Colonic mucosa (tissue), 4 donors: Measurements from ENCODE around the gene GOLIM4. TPM values are rescaled to one million over a fixed set of nuclear protein-coding genes. Genes with fewer than 3 reads are reported as not detected.

Experiments
- DNase-seq: peaks from one replicate; pipeline ENCODE4 v3.0.0-alpha.2; 2020
- H3K27ac ChIP-seq: fragments of 200-600 bp; one replicate; pipeline ENCODE4 v1.8.0; 2021
- H3K27me3 ChIP-seq: fragments of 200-600 bp; one replicate; pipeline ENCODE4 v1.8.0; 2021
- H3K36me3 ChIP-seq: fragments of 200-600 bp; one replicate; pipeline ENCODE4 v1.8.0; 2021
- H3K4me1 ChIP-seq: fragments of 200-600 bp; one replicate; pipeline ENCODE4 v1.8.0; 2021; ENCODE audit warnings: mild to moderate bottlenecking
- H3K4me3 ChIP-seq: fragments of 200-600 bp; one replicate; pipeline ENCODE4 v1.8.0; 2021
- H3K9ac ChIP-seq, 2 donors: one replicate each; pipeline ENCODE4 v1.7.0; 2013; ENCODE audit warnings: control low read depth in 2 of 2, low read depth in 2 of 2, low read length in 2 of 2
- H3K9me3 ChIP-seq: fragments of 200-600 bp; one replicate; pipeline ENCODE4 v1.8.0; 2021
- intact Hi-C: fragments of 100-400 bp; cut with DNase I; formaldehyde crosslinking; loops from one replicate; pipeline ENCODE4 v1.14.1; 2022
- total RNA-seq, 2 donors: library from RNA; stranded (reverse); fragmentation: NEBNext Ultra II Directional in 1 of 2; extraction: Animal tissue kit (Norgen Biotek cat#: 25700) in 1 of 2; gene quantifications; one replicate each; pipeline ENCODE4 v1.2.1, GENCODE V29; 2021
- TF ChIP-seq, protein P1 (sequence below): fragments of 200-600 bp; IDR thresholded peaks from one replicate; pipeline ENCODE4 v1.8.0; 2022; ENCODE audit warnings: antibody characterized with exemption, mild to moderate bottlenecking
- donor health status: healthy.
- donor health status: DM: no; HTN: no; CAD: no.
- donor health status: DM: no; HTN: no; CAD: no.

The GOLIM4 gene
- total RNA-seq, 2 donors from 2014 or later, result 73.8 to 79.4 TPM

DNA sequence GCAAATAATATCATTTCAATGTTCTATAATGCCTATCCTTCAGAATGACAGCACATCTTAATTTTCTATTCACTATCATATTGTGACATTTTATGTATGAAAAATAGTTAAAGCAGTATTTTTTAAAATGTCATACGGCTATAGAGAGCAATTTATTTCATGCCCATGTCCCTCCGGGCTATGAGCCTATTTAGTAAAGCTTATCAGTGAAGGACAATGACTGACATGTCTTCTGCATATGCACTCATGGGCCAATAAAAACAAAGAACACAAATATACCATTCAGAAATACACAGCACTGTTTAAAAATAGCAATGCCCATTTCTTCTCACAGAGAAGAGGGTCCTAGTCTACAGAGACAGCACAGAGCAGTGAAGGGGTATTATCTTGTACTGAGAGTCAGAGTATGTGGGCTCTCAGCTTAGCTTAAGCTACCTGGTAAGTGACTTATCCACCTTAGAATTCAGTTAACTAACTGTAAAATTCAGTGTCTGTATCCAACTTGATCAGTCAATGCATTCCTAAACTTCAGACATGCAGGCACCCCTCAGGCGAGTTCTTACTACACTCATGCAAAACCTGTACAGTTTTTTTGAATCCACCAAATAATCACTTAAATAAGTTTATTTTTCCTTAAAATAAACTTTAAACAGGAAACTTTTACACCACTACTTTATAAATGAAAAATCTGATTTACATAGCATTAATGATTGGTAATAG lies 9.0 kb downstream of the GOLIM4 start:
- Histone ChIP-seq H3K4me1 (no peaks in the 10 kb centered on the region), H3K4me3 (no peak overlapping the region), H3K36me3 (no peaks in the 10 kb centered on the region), H3K27me3 (no peaks in the 10 kb centered on the region), H3K9me3 (no peaks in the 10 kb centered on the region), H3K27ac (no peak overlapping the region), H3K9ac (no peak overlapping the region)
- TF ChIP-seq, protein P1, sequence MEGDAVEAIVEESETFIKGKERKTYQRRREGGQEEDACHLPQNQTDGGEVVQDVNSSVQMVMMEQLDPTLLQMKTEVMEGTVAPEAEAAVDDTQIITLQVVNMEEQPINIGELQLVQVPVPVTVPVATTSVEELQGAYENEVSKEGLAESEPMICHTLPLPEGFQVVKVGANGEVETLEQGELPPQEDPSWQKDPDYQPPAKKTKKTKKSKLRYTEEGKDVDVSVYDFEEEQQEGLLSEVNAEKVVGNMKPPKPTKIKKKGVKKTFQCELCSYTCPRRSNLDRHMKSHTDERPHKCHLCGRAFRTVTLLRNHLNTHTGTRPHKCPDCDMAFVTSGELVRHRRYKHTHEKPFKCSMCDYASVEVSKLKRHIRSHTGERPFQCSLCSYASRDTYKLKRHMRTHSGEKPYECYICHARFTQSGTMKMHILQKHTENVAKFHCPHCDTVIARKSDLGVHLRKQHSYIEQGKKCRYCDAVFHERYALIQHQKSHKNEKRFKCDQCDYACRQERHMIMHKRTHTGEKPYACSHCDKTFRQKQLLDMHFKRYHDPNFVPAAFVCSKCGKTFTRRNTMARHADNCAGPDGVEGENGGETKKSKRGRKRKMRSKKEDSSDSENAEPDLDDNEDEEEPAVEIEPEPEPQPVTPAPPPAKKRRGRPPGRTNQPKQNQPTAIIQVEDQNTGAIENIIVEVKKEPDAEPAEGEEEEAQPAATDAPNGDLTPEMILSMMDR, result no peak
- intact Hi-C loops, result no loop called here
- no peak for DNase-seq

DNA sequence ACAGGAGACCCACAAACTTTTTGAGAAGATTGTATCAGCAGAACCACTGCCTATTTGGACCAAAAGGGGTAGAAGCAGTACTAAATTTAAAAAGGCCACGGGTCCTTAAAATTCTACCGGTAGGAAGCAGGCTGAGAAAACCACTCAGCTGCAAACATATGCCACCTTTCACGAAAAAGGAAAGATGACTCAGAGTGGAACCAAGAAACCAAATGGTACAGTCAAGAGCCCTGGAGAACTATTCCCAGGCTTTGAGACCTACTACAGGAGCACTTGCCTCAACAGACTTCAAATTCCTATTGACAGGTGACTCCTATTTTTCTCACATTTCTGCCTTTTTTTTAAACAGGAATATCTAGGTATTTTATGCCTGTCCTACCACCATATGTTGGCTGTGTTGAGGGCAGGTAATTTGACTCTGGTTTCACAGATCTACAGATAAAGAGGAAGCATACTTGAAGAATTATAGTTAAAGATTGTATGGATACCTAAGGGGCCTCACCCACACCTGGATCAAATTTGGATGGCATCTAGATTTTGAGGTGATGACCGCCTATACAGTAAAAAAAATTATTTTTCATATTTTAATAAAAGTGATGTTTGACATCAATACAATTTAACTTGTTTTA lies 10.1 kb downstream of the GOLIM4 start:
- no peak overlapping the region for H3K4me3 ChIP-seq
- H3K27ac ChIP-seq, result no peak overlapping the region
- H3K9ac ChIP-seq, result no peak overlapping the region
- H3K36me3 ChIP-seq, result no peaks in the 10 kb centered on the region
- no peaks in the 10 kb centered on the region for H3K4me1 ChIP-seq
- H3K9me3 ChIP-seq, result no peaks in the 10 kb centered on the region
- DNase-seq, result no peak
- H3K27me3 ChIP-seq, result no peaks in the 10 kb centered on the region
- TF ChIP-seq, protein P1, result no peak
- intact Hi-C loops, result no loop called here

DNA sequence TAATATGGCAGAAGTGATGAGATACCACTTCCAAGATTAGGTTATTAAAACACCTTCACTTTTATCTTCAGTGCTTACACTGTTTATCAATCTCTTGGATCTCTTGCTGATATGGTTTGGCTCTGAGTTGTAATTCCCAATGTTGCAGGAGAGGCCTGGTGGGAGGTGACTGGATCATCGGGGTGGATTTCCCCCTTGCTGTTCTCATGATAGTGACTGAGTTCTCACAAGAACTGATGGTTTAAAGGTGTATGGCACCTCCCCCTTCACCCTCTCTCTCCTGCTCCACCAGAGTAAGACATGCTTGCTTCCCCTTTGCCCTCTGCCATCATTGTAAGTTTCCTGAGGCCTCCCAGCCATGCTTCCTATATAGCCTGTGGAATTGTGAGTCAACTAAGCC lies 11.8 kb downstream of the GOLIM4 start:
- Histone ChIP-seq H3K36me3 (no peaks in the 10 kb centered on the region), H3K27ac (no peak overlapping the region), H3K4me3 (no peak overlapping the region), H3K4me1 (no peaks in the 10 kb centered on the region), H3K27me3 (no peaks in the 10 kb centered on the region), H3K9me3 (no peaks in the 10 kb centered on the region), H3K9ac (no peak overlapping the region)
- TF ChIP-seq, protein P1, result no peak
- DNase-seq, result no peak
- intact Hi-C loops, result no loop called here

DNA sequence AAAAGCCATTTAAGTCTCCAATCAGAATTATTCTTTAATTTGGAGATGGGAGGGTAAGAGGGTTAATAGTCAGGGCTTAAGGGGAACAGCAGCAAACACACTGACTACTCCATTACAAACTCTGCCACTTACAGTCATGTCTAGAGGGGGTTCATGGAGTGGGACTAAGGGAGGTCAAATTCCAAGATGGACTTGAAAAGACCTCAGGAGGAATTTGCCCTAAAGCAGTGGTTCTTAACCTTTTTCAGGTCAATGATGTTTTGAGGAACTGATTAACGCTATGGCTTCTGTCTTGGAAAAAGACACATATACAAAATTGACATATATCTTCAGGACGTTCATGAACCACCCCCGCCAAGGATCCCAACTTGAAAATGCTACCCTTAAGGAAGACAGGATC lies 13.9 kb downstream of the GOLIM4 start:
- TF ChIP-seq, protein P1, result no peak
- H3K4me3 ChIP-seq, result no peak overlapping the region
- no peaks in the 10 kb centered on the region for H3K27me3 ChIP-seq
- intact Hi-C loops, result no loop called here
- H3K27ac ChIP-seq, result no peak overlapping the region
- H3K36me3 ChIP-seq, result no peaks in the 10 kb centered on the region
- H3K9me3 ChIP-seq, result no peaks in the 10 kb centered on the region
- no peak overlapping the region for H3K9ac ChIP-seq
- H3K4me1 ChIP-seq, result no peaks in the 10 kb centered on the region
- no peak for DNase-seq

DNA sequence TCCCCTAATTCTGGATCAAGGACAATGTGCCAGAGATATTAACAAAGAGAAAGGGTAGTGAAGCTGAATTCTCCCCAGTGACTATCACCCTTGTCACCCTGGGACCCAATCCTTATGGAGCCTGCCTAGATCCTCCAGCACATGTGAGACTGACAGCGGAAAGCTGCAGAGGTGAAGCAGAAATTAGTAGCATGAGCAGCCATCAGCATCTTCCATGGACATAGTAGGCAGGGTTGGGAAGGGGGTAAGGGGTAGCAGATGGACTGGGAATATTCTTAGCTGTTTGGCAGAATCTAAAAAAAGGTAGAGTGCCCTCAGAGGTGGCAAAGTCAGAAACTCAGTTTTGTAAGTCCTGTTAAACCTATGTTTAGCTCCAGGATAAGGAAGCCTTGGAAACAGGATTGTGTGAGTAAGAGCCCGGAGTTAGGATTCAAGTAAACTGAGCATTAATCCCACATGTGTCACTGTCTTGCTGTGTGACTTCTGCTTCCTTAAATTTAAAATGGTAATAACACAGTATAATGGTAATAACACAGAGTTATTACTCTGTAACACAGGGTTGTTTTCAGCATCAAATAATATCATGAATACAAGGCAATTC lies 14.5 kb downstream of the GOLIM4 start:
- no peak overlapping the region for H3K9ac ChIP-seq
- H3K9me3 ChIP-seq, result no peaks in the 10 kb centered on the region
- no peaks in the 10 kb centered on the region for H3K27me3 ChIP-seq
- no peak for DNase-seq
- no peak overlapping the region for H3K4me3 ChIP-seq
- H3K36me3 ChIP-seq, result no peaks in the 10 kb centered on the region
- TF ChIP-seq, protein P1, result no peak
- H3K27ac ChIP-seq, result no peak overlapping the region
- intact Hi-C loops, result no loop called here
- no peaks in the 10 kb centered on the region for H3K4me1 ChIP-seq
